ENCODE results near the gene CRLF1.

CRLF1 gene

GRCh38 chr19:18586306-18586705 lies 20.3 kb downstream of the CRLF1 start:
- Histone ChIP-seq H3K27ac (ENCODE audit: low read depth, low read length) (no peak overlapping the region), H3K9me3 (ENCODE audit: control insufficient read depth in 5 of 5, low read length in 5 of 5) (no peaks in the 10 kb centered on the region), H3K9ac (ENCODE audit: low read length in 5 of 5) (no peak overlapping the region), H3K4me3 (ENCODE audit: low read depth in 1 of 5, low read length in 5 of 5) (no peak overlapping the region), H3K27me3 (ENCODE audit: control insufficient read depth in 5 of 5, insufficient read depth in 4 of 5, low read length in 5 of 5) (no peaks in the 10 kb centered on the region), H3K36me3 (ENCODE audit: control insufficient read depth in 5 of 5, insufficient read depth in 5 of 5, low read length in 5 of 5) (peaks cover 0 to 7% (median 7%) of the 10 kb centered on the region in 5 donors), H3K4me1 (ENCODE audit: control insufficient read depth in 5 of 5, insufficient read depth in 5 of 5, low read length in 5 of 5) (peaks cover 0 to 32% (median 27%) of the 10 kb centered on the region in 5 donors)

GRCh38 chr19:18580311-18580710 lies 26.3 kb downstream of the CRLF1 start:
- Histone ChIP-seq H3K4me3 (ENCODE audit: low read depth in 1 of 5, low read length in 5 of 5) (no peak overlapping the region), H3K36me3 (ENCODE audit: control insufficient read depth in 5 of 5, insufficient read depth in 5 of 5, low read length in 5 of 5) (peaks cover 0 to 27% (median 23%) of the 10 kb centered on the region in 5 donors), H3K9me3 (ENCODE audit: control insufficient read depth in 5 of 5, low read length in 5 of 5) (no peaks in the 10 kb centered on the region), H3K27me3 (ENCODE audit: control insufficient read depth in 5 of 5, insufficient read depth in 4 of 5, low read length in 5 of 5) (no peaks in the 10 kb centered on the region), H3K27ac (ENCODE audit: low read depth, low read length) (no peak overlapping the region), H3K4me1 (ENCODE audit: control insufficient read depth in 5 of 5, insufficient read depth in 5 of 5, low read length in 5 of 5) (no peaks in the 10 kb centered on the region), H3K9ac (ENCODE audit: low read length in 5 of 5) (no peak overlapping the region)

GRCh38 chr19:18577365-18577914 lies 29.2 kb downstream of the CRLF1 start:
- Histone ChIP-seq H3K4me1 (ENCODE audit: control insufficient read depth in 5 of 5, insufficient read depth in 5 of 5, low read length in 5 of 5) (peaks cover 9 to 14% (median 10%) of the 10 kb centered on the region in 5 donors), H3K27ac (ENCODE audit: low read depth, low read length) (no peak overlapping the region), H3K4me3 (ENCODE audit: low read depth in 1 of 5, low read length in 5 of 5) (no peak overlapping the region), H3K9ac (ENCODE audit: low read length in 5 of 5) (no peak overlapping the region), H3K9me3 (ENCODE audit: control insufficient read depth in 5 of 5, low read length in 5 of 5) (no peaks in the 10 kb centered on the region), H3K27me3 (ENCODE audit: control insufficient read depth in 5 of 5, insufficient read depth in 4 of 5, low read length in 5 of 5) (no peaks in the 10 kb centered on the region), H3K36me3 (ENCODE audit: control insufficient read depth in 5 of 5, insufficient read depth in 5 of 5, low read length in 5 of 5) (peaks cover 0 to 50% (median 45%) of the 10 kb centered on the region in 5 donors)

- Histone ChIP-seq H3K27me3 (ENCODE audit: control insufficient read depth in 5 of 5, insufficient read depth in 4 of 5, low read length in 5 of 5) (no peaks in the 10 kb centered on the region), H3K36me3 (ENCODE audit: control insufficient read depth in 5 of 5, insufficient read depth in 5 of 5, low read length in 5 of 5) (peaks cover 0 to 50% (median 45%) of the 10 kb centered on the region in 5 donors), H3K27ac (ENCODE audit: low read depth, low read length) (no peak overlapping the region), H3K9ac (ENCODE audit: low read length in 5 of 5) (no peak overlapping the region), H3K9me3 (ENCODE audit: control insufficient read depth in 5 of 5, low read length in 5 of 5) (no peaks in the 10 kb centered on the region), H3K4me1 (ENCODE audit: control insufficient read depth in 5 of 5, insufficient read depth in 5 of 5, low read length in 5 of 5) (peaks cover 9 to 19% (median 16%) of the 10 kb centered on the region in 5 donors), H3K4me3 (ENCODE audit: low read depth in 1 of 5, low read length in 5 of 5) (no peak overlapping the region)
These were observed 30.2 kb downstream of the CRLF1 start for GRCh38 chr19:18576383-18576782.

- Histone ChIP-seq H3K9me3 (ENCODE audit: control insufficient read depth in 5 of 5, low read length in 5 of 5) (no peaks in the 10 kb centered on the region), H3K27me3 (ENCODE audit: control insufficient read depth in 5 of 5, insufficient read depth in 4 of 5, low read length in 5 of 5) (no peaks in the 10 kb centered on the region), H3K9ac (ENCODE audit: low read length in 5 of 5) (no peak overlapping the region), H3K4me3 (ENCODE audit: low read depth in 1 of 5, low read length in 5 of 5) (no peak overlapping the region), H3K27ac (ENCODE audit: low read depth, low read length) (no peak overlapping the region), H3K36me3 (ENCODE audit: control insufficient read depth in 5 of 5, insufficient read depth in 5 of 5, low read length in 5 of 5) (peaks cover 0 to 50% (median 45%) of the 10 kb centered on the region in 5 donors), H3K4me1 (ENCODE audit: control insufficient read depth in 5 of 5, insufficient read depth in 5 of 5, low read length in 5 of 5) (peaks cover 9 to 23% (median 21%) of the 10 kb centered on the region in 5 donors)
These were observed 31.8 kb downstream of the CRLF1 start for GRCh38 chr19:18574691-18575291.

GRCh38 chr19:18571564-18572344 lies 34.8 kb downstream of the CRLF1 start, which contains the start of gene UBA52:
Gene UBA52 (plus strand): TSS chr19:18571857. CDS start chr19:18573301, 1,444 bp downstream.
- peak within 1 kb of the TSS; percentile 87 to 98 (median 96) for H3K9ac ChIP-seq (ENCODE audit: low read length in 5 of 5)
- peaks cover 9 to 23% (median 21%) of the 10 kb centered on the region in 5 donors for H3K4me1 ChIP-seq (ENCODE audit: control insufficient read depth in 5 of 5, insufficient read depth in 5 of 5, low read length in 5 of 5)
- no peaks in the 10 kb centered on the region for H3K9me3 ChIP-seq (ENCODE audit: control insufficient read depth in 5 of 5, low read length in 5 of 5)
- H3K36me3 ChIP-seq (ENCODE audit: control insufficient read depth in 5 of 5, insufficient read depth in 5 of 5, low read length in 5 of 5), result peaks cover 0 to 69% (median 62%) of the 10 kb centered on the region in 5 donors
- H3K27ac ChIP-seq (ENCODE audit: low read depth, low read length), result peak within 1 kb of the TSS; percentile 89
- peak within 1 kb of the TSS; percentile 69 to 95 (median 90) for H3K4me3 ChIP-seq (ENCODE audit: low read depth in 1 of 5, low read length in 5 of 5)
- H3K27me3 ChIP-seq (ENCODE audit: control insufficient read depth in 5 of 5, insufficient read depth in 4 of 5, low read length in 5 of 5), result no peaks in the 10 kb centered on the region

- Histone ChIP-seq H3K4me3 (ENCODE audit: low read depth in 1 of 5, low read length in 5 of 5) (no peak overlapping the region), H3K9ac (ENCODE audit: low read length in 5 of 5) (no peak overlapping the region), H3K27ac (ENCODE audit: low read depth, low read length) (no peak overlapping the region), H3K27me3 (ENCODE audit: control insufficient read depth in 5 of 5, insufficient read depth in 4 of 5, low read length in 5 of 5) (no peaks in the 10 kb centered on the region), H3K9me3 (ENCODE audit: control insufficient read depth in 5 of 5, low read length in 5 of 5) (no peaks in the 10 kb centered on the region), H3K4me1 (ENCODE audit: control insufficient read depth in 5 of 5, insufficient read depth in 5 of 5, low read length in 5 of 5) (peaks cover 9 to 22% (median 18%) of the 10 kb centered on the region in 5 donors), H3K36me3 (ENCODE audit: control insufficient read depth in 5 of 5, insufficient read depth in 5 of 5, low read length in 5 of 5) (peaks cover 0 to 68% (median 52%) of the 10 kb centered on the region in 5 donors)
These were observed 38.2 kb downstream of the CRLF1 start for GRCh38 chr19:18568367-18568766.

- Histone ChIP-seq H3K4me3 (ENCODE audit: low read depth in 1 of 5, low read length in 5 of 5) (no peak overlapping the region), H3K36me3 (ENCODE audit: control insufficient read depth in 5 of 5, insufficient read depth in 5 of 5, low read length in 5 of 5) (peaks cover 0 to 73% (median 54%) of the 10 kb centered on the region in 5 donors), H3K27ac (ENCODE audit: low read depth, low read length) (no peak overlapping the region), H3K27me3 (ENCODE audit: control insufficient read depth in 5 of 5, insufficient read depth in 4 of 5, low read length in 5 of 5) (no peaks in the 10 kb centered on the region), H3K4me1 (ENCODE audit: control insufficient read depth in 5 of 5, insufficient read depth in 5 of 5, low read length in 5 of 5) (peaks cover 2 to 17% (median 6%) of the 10 kb centered on the region in 5 donors), H3K9me3 (ENCODE audit: control insufficient read depth in 5 of 5, low read length in 5 of 5) (no peaks in the 10 kb centered on the region), H3K9ac (ENCODE audit: low read length in 5 of 5) (no peak overlapping the region)
These were observed 39.6 kb downstream of the CRLF1 start for GRCh38 chr19:18566953-18567352.

- Histone ChIP-seq H3K9me3 (ENCODE audit: control insufficient read depth in 5 of 5, low read length in 5 of 5) (no peaks in the 10 kb centered on the region), H3K27me3 (ENCODE audit: control insufficient read depth in 5 of 5, insufficient read depth in 4 of 5, low read length in 5 of 5) (no peaks in the 10 kb centered on the region), H3K4me3 (ENCODE audit: low read depth in 1 of 5, low read length in 5 of 5) (no peak overlapping the region), H3K9ac (ENCODE audit: low read length in 5 of 5) (peak overlapping the region in 3 of 5 donors; percentile 38 to 56 (median 54)), H3K36me3 (ENCODE audit: control insufficient read depth in 5 of 5, insufficient read depth in 5 of 5, low read length in 5 of 5) (peaks cover 0 to 53% (median 31%) of the 10 kb centered on the region in 5 donors), H3K27ac (ENCODE audit: low read depth, low read length) (peak overlapping the region; percentile 88), H3K4me1 (ENCODE audit: control insufficient read depth in 5 of 5, insufficient read depth in 5 of 5, low read length in 5 of 5) (peaks cover 2 to 33% (median 32%) of the 10 kb centered on the region in 5 donors)
These were observed 44.5 kb downstream of the CRLF1 start for GRCh38 chr19:18562086-18562485.

GRCh38 chr19:18559685-18560084 lies 46.9 kb downstream of the CRLF1 start:
- H3K9ac ChIP-seq (ENCODE audit: low read length in 5 of 5), result peak overlapping the region in 2 of 5 donors; percentile 9 to 62
- H3K4me3 ChIP-seq (ENCODE audit: low read depth in 1 of 5, low read length in 5 of 5), result no peak overlapping the region
- peaks cover 2 to 33% (median 32%) of the 10 kb centered on the region in 5 donors for H3K4me1 ChIP-seq (ENCODE audit: control insufficient read depth in 5 of 5, insufficient read depth in 5 of 5, low read length in 5 of 5)
- no peaks in the 10 kb centered on the region for H3K27me3 ChIP-seq (ENCODE audit: control insufficient read depth in 5 of 5, insufficient read depth in 4 of 5, low read length in 5 of 5)
- no peaks in the 10 kb centered on the region for H3K9me3 ChIP-seq (ENCODE audit: control insufficient read depth in 5 of 5, low read length in 5 of 5)
- peak overlapping the region; percentile 61 for H3K27ac ChIP-seq (ENCODE audit: low read depth, low read length)
- peaks cover 0 to 30% (median 13%) of the 10 kb centered on the region in 5 donors for H3K36me3 ChIP-seq (ENCODE audit: control insufficient read depth in 5 of 5, insufficient read depth in 5 of 5, low read length in 5 of 5)

Measured in subcutaneous abdominal adipose tissue (tissue), 5 donors.